ENCODE results near the gene ALG2.

The ALG2 gene

GRCh38 chr9:99221621-99222415 lies at the start of gene ALG2, which contains the start of gene SEC61B (continued):
- no peak for TF ChIP-seq ZNF596 (tag by site-specific recombination; IDR thresholded peaks at IDR 0.05)
- 0 out of 2 replicates have a peak, but pooled peaks have one; percentile 24 for TF ChIP-seq KLF17 (tag by site-specific recombination; IDR thresholded peaks at IDR 0.05)
- no peak for TF ChIP-seq ZNF555 (tag by site-specific recombination; conservative IDR thresholded peaks at IDR 0.05)
- peak; percentile 100 for TF ChIP-seq ZNF335 (tag by site-specific recombination; conservative IDR thresholded peaks at IDR 0.05)
- peak; percentile 39; the same call in 1 of the 2 replicates for TF ChIP-seq ZBTB17 (tag by site-specific recombination; IDR thresholded peaks at IDR 0.05)
- no peak for TF ChIP-seq ATF2 (tag by site-specific recombination; IDR thresholded peaks at IDR 0.05; ENCODE audit: low read depth)
- TF ChIP-seq PATZ1 (tag by site-specific recombination; IDR thresholded peaks at IDR 0.05), result peak; percentile 22
- 0 out of 2 replicates have a peak, but pooled peaks have one; percentile 38 for TF ChIP-seq KLF16 (tag by site-specific recombination; IDR thresholded peaks at IDR 0.05)
- peak; percentile 35; the same call in 1 of the 2 replicates for TF ChIP-seq ZBTB8A (tag by site-specific recombination; IDR thresholded peaks at IDR 0.05)
- peak; percentile 48; the same call in 1 of the 2 replicates for TF ChIP-seq ZNF341 (tag by site-specific recombination; IDR thresholded peaks at IDR 0.05; ENCODE audit: low read depth)
- 0 out of 2 replicates have a peak, but pooled peaks have one; percentile 51 for TF ChIP-seq ZBTB7A (tag by site-specific recombination; IDR thresholded peaks at IDR 0.05; ENCODE audit: low read depth)
- peak; percentile 42; the same call in 1 of the 2 replicates for TF ChIP-seq KLF1 (tag by site-specific recombination; IDR thresholded peaks at IDR 0.05)
- TF ChIP-seq ZFHX2 (tag by site-specific recombination; conservative IDR thresholded peaks at IDR 0.05), result peak; percentile 53
- TF ChIP-seq ZNF639 (tag by site-specific recombination; IDR thresholded peaks at IDR 0.05), result no peak
- TF ChIP-seq ZNF670 (tag by site-specific recombination; IDR thresholded peaks at IDR 0.05; ENCODE audit: low read depth), result no peak
- TF ChIP-seq ZBTB6 (tag by site-specific recombination; IDR thresholded peaks at IDR 0.05), result 0 out of 2 replicates have a peak, but pooled peaks have one; percentile 31
- TF ChIP-seq ZNF777 (tag by site-specific recombination; IDR thresholded peaks at IDR 0.05; ENCODE audit: borderline replicate concordance), result peak; percentile 82; the same call in 1 of the 2 replicates
- TF ChIP-seq ZNF114 (tag by site-specific recombination; IDR thresholded peaks at IDR 0.05), result no peak
- TF ChIP-seq ZNF621 (tag by site-specific recombination; IDR thresholded peaks at IDR 0.05), result no peak
- peak; percentile 65; the same call in 1 of the 2 replicates for TF ChIP-seq ZBTB48 (tag by site-specific recombination; IDR thresholded peaks at IDR 0.05)
- peak; percentile 52; the same call in 1 of the 2 replicates for TF ChIP-seq PRDM10 (tag by site-specific recombination; IDR thresholded peaks at IDR 0.05)
- TF ChIP-seq ZSCAN5A (tag by site-specific recombination; IDR thresholded peaks at IDR 0.05), result peak; percentile 43; the same call in 1 of the 2 replicates
- peak; percentile 53; the same call in 1 of the 2 replicates for TF ChIP-seq KLF10 (tag by site-specific recombination; IDR thresholded peaks at IDR 0.05)
- peak; percentile 9; the same call in 1 of the 2 replicates for TF ChIP-seq ZNF394 (tag by site-specific recombination; IDR thresholded peaks at IDR 0.05; ENCODE audit: borderline replicate concordance)
